CD4-positive, alpha-beta T cell treated with Interleukin-4 for 4 hours (primary cell): ENCODE measurements around the gene RPLP1.
A peak's percentile ranks its signal among the peaks of the same experiment; 100 is the strongest.

Experiments used
- DNase-seq: peaks from one replicate; pipeline ENCODE4 v3.0.0-alpha.2; 2020

RPLP1 gene

DNA sequence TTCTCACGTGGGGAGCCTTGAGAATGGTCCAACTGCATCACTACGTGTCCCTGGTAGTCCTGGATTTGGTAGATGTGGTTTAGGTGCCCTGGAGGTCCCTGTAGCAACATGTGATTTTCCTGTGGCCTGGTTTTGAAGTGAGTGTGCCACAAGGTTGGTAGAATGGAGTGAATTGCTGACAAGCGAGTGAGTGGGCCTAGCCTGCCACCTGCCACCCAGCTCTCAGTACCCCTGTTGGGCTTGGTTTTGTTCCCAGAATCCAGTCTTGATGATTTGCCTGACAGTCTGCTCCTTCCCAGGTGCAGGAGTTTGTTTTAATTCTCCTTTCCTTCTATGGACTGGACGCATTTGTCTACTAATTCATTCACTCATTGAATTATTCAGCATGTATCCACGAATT, 19.4 kb downstream of the RPLP1 start:
- no peak for DNase-seq

DNA sequence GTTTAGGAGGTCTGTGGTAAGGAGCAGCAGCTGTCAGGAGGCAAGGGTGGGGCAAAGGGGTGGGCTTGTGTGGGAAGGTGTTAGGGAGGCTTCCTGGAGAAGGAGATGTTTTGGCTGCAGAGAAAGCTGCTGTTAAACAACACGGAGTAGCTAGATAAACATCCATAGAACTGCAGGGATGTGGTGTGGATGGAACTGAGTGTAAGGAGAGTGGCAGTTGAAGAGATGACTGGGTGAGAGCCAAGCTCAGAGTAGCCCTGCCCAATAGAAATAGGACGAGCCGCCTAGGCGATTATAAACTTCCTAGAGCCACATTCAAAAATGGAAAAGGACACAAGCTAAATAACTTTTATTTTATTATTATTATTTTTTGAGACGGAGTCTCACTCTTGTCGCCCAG, 19.9 kb downstream of the RPLP1 start:
- no peak for DNase-seq

DNA sequence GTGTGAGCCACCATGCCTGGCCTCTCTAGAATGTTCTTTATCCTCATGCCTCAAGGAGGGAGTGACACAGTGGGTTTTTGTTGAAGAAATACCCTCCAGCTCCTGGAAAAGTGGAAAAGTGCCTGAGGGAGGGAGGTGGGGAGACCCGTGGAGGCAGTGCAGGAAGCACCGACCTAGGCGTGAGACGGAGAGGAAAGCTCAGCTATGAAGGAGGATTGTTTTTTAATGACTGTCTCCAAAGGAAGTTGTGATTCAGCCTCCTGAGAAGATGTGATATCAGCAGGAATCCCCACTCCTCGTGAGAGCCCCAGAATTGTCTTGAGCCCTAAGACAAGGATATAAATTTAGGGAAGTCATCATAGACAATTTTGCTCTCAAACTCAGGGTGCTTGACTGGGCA, 21.7 kb downstream of the RPLP1 start:
- no peak for DNase-seq

DNA sequence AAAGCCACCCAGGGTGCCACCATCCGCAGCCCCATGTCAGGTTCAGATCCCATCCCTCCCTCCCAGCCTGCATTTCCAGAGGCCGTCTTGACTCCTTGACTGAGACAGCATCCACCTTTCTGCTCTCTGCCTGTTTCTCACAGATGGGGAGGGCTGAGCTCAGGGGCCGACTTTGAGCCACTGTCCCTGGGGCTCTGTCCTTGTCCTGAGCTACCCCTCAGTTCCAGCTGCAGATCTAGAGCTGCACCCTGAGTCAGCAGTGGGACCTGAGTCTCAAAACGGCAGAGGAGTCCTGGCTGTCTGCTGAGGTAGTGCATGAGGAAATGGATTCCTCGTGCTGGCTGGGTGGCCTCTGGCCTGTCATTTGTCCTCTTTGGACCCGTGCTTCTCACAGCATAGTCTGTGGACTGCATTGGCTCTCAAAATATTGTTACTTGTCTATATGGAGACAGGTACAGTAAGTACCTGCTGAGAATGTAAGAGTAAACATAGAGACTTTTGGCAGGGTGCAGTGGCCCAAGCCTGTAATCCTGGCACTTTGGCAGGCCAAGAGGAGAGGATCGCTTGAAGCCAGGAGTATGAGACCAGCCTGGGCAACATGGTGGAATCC, 22.3 kb downstream of the RPLP1 start:
- no peak for DNase-seq

DNA sequence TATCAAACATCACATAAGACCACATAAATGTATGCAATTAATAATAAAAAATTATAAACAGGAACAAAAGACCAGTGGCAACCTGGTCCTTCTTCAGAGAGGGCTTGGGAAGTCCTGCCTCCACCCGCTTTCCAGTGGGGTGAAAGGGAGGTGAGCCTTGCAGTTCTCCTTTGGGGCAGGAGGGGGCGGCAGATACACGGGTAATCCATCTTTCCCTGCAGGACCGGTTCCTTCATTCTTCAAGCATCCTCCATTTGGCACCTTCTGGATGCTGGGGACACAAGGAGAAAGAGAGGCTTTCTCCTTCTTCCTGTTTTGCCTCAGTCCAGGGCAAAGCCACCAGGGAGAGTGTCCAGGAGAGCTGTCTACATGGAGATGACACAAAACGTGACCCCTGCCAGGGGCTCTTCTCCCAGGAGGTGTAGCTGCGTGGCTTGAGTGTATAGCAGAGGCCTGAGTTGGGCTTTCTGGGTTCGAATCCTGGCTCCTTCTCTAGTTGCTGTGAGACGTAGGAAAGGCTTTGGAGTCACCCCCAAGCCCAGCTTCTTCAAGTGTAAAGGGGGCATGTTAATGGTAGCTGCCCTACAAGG, 23.2 kb downstream of the RPLP1 start:
- peak; percentile 67 for DNase-seq

DNA sequence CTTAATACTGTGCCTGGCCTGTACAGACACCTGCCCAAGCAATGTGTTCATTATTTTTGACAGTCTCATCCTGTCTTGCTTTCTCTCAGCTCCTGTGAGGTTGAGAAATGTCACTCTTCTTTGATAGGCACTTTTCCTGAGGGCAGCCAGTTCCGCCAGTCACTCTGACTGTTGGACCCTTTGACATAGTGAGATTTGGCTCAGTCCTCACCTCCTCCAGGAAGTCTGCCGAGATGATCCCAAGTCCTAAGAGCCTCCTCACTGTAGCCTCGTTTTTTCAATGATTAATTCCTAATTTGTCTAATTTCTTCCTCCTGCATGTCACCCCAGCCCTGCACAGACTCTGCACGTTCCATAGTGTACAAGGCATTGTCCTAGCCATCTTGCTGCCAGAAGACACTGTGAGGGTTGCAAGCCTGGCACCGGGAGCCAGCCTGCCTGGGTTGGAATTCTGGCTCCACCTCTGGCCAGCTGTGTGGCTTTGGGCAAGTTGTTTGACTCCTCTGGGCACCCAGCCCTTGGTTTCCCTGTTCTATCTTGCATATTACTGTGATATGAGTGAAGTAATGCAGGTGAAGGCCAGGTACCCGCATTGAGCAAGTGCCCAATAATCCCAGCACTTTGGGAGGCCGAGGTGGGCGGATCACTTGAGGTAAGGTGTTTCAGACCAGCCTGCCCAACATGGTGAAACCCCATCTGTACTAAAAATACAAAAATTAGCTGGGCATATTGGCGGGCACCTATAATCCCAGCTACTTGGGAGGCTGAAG, 24.3 kb downstream of the RPLP1 start:
- DNase-seq, result no peak

DNA sequence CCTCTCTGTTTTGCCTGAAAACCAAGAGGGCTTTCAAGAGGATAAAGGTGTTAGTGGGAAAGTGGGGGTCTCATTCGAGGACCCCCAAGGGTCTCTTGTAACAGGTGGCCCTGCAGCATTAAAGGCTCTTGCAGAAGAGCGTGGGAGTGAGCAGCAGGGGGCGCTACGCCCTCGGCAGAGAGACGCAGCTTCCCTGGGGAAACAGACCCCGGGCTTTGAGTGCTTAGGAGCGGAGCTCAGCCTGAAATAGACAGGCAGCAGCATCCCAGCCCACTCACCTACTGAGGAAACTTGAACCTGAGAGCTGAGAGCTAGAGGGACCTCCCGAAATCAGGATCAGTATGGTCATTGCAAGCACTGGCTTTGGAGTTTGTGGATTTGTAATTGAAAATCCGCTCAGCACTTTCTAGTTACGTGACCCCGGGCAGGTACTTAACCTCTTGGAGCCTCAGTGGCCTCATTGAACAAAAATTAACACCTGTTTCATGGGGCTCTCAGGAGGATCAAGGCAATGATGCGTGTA, 25.7 kb downstream of the RPLP1 start:
- DNase-seq, result peak; percentile 17

DNA sequence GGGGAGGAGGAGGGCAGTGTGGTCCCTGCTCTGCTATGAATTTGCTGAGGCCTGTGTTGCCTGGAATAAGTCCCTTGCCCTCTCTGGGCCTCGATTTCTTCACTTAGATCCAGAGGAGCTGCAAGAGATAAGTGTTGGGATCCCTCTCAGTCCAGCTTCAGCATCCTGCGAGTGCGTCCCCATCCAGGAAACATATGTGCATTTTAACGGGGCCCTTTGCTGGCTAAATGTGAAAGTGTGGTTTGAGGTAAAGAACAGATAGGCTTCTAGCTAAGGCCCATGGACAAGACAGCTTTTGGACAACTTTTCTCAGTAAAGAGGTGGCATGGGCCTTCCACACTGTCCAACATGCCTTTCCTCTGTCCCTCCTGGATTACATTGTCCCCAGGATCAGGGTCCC, 26.5 kb downstream of the RPLP1 start:
- DNase-seq, result no peak

DNA sequence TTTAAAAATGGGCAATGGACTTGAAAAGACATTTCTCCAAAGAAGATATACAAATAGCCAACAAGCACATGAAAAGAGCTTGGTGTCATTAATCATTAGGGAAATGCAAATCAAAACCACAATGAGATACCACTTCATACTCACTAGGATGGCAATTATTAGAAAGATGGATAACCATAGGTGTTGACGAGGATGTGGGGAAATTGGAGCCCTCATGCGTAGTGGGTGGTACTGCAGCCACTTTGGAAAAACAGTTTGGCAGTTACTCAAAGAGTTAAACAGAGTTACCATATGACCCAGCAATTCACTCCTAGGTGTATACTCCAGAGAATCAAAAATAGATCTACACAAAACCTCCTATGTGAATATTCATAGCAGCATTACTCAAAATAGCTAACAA, 27.4 kb downstream of the RPLP1 start:
- DNase-seq, result no peak

DNA sequence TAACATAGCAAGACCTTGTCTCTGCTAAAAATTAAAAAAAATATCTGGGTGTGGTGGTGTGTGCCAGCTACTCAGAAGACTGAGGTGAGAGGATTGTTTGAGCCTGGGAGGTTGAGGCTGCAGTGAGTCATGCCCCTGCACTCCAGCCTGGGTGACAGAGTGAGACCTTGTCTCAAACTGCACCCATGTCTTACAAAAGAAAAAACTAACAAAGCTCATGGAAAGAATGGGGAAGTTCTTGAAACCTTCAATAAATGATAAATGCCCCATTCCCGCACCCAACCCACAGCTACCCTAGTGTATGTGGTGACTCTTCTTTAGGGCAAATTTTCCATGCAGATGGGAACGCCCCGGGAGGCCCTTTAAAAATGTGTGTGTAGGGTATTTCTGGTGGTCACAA, 28.3 kb downstream of the RPLP1 start:
- peak; percentile 8 for DNase-seq

DNA sequence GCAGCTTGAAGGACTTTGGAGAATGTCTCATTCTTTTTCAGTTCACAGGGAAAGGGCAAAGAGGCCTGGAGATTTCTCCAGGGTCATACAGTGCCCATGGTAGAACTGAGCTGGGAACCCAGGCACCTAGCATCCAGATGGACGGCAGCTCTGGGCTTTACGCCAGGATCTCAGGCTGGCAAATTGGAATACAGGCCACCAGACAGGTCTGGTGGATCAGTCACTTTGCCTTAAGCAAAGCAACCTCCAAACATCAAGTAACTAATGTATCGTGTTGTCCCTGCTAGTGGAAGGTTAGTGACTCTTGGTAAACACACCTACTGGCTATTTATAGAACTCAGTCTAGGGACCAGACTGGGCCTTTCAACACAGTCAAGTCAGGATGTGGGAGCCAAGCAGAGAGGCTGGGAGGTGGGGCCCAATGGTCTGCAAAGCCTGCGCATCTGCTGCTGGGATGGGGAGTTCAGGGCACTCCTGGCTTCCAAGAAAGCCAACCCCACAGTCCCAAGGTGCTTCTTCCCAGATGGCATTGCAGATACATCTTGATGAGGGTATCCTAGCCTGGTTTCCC, 30.2 kb downstream of the RPLP1 start:
- DNase-seq, result no peak

DNA sequence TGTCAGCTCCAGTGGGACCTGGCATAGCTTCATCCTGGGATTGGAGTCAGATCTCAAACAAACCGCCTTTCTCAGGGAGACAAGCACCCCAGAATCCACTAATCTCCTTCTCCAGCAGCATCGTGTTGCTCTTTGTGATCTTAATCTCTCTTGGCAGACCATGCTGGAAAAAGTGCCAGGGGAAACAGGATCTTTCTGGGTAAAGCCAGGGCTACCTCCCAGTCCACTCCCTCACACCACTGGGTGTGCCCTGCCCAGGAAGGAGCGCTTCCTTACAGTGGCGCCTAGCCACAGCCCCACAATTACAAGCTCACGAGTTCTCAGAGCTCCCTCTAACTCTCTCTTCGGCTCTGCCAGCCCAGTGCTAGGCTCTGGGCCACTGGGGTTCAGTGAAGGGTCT, 32.2 kb downstream of the RPLP1 start:
- no peak for DNase-seq

DNA sequence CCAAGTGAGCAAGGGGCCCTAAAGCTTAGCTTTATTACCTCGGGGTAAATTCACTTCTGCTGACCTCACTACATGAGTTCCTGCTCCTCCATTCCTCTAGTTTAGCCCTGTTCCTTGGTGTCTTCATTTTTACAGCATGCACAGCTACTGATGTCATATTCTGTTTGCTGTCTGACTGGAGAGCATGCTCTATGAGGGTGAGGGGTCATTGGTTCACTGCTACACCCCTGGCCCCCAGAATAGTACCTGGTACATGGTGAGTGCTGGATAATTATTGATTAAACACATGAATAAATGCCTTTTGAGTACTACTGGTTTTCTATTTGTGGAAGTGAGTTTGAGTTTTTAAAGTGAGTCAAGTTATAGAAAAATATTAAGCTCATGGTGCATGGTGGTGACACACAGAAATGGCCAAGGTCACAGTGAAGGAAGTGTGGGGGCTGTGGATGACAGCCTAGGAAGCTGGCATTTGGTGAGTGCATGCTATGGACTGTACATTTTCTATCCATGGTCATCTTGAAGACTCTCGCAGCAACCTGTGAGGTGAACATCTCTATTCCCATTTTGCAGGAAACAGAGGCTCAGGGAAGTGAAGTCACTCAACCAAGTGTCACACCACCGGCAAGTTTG, 34.0 kb downstream of the RPLP1 start:
- DNase-seq, result no peak

DNA sequence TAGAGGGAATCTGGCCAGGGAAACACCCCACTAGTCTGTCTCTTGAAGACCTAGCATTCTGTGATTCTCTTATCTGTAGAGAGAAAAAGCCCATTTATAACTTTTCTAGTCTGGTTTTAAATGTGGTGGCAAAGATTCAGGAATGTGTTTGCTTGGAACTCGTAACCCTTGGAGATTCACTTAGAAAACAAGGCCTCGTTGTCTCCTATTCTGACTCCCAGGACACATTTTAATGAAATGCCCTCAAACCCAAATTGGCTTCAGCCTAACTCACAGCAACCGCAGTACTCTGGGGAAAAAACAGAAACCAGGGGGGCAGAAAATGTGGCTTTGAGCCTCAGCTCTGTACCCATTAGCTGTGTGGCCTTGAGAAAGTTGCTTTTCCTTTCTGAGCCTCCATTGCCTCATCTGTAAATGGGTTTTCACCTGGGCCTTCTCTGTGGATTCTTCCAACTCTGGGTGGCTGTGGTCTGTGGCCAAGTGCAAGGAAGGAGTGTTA, 36.5 kb downstream of the RPLP1 start:
- DNase-seq, result no peak

DNA sequence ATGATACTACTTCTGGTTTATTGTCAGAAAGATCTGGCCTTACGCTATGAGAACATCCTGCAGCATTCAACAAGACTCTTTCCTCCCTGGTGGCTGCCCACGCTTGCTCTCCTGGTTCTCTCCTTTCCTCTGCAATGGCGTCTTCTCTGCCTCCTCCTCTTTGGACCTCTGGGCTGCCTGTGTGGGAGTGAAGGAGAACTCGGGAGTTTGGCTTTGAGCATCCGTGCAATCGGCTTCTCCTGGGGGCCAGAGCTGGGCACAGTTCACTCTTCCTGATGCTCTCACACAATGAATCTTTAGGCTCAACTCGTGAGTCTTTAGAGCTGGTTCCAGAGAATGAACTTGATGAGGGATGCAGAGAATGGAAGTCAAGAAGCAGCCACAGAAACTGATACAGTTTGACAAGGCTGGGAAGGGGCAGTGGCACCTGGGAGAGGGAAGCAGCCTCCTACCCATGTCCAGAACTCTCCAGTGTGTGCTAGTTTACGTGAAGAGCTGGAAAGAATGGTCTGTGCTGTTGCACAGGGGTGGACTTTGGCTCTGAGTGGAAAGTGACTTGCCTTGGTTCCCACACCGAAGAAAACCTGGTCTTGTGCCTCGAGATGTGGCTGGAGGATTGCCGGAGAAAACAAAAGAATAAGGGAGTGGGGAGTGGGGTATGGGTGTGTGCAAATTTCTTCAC, 37.9 kb downstream of the RPLP1 start:
- no peak for DNase-seq

DNA sequence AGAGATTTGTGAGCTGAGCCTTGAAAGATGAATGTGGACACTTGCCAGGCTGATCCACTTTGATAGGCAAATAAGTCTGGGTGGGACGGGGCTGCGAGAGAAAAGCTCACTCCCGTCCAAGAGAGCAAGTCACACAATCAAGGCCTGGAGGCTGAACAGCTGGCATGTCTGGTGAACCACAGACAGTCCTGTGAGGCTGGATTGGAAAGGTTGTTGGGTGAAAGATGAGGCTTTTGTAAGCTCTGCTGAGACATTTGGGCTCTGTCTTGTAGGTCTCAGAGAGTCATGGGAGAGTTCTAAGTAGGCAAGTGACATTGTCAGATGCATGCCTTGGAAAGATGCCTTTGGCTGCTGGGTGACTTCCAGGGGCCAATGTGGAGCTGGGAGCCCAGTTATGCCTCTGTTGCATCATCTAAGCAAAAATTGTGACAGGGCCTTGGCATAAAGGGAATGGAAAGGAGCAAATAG, 38.5 kb downstream of the RPLP1 start:
- no peak for DNase-seq

DNA sequence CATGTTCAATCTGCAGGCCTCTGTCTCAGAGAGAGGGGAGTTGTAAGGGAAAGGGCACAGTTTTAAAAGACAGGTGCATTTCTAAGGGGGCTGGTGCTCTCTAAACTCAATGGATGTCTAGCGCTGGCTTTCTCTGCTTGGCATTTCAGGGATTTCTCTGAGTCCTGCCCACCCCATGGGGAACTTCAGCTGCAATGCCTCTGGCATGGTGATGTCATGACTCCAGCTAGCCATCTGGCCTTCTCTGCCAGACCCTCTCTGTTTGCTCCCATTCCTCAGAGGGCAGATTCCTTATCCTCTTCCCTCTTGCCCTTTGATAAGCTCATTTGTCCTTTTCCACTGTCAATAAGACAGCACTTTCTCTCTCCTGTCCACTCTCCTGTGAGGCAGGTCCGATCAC, 40.8 kb downstream of the RPLP1 start:
- no peak for DNase-seq

DNA sequence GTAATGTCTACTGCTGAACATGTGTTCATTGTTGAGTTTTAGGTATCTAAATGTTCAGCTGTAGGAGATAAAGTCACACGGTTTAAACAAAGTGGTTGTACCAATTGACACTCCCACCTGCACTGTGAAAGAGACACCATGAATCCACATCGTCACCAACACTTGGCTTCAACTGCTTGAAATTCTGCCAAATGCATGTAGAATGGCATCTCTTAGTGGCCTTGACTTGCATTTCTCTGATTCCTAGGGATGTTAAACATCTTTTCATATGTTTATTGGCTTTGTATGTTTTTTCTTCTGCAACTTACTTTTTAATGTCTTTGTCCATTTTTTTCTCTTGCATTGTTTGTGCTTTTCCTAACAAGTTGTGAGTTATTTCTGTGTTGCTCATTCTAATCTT, 43.4 kb downstream of the RPLP1 start:
- DNase-seq, result no peak

DNA sequence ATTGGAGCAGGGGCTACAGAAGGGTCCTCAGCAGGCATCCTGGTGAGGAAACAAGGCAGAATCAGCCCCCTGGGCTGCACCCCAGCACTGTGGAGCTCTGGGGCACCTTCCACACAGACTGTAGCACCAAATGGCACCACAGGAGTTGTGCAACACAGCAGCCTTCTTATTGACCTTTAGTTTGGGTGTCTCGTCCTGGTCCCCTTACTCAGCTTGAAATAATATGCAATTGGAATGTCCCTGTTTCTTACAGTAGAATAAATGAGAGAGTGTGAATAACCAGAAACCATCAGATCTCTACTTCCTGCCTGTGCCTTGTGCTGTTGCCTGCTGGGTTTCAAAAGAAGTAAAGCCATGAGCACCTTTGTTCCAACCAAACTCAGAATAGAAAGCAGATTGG, 44.5 kb downstream of the RPLP1 start:
- DNase-seq, result no peak

DNA sequence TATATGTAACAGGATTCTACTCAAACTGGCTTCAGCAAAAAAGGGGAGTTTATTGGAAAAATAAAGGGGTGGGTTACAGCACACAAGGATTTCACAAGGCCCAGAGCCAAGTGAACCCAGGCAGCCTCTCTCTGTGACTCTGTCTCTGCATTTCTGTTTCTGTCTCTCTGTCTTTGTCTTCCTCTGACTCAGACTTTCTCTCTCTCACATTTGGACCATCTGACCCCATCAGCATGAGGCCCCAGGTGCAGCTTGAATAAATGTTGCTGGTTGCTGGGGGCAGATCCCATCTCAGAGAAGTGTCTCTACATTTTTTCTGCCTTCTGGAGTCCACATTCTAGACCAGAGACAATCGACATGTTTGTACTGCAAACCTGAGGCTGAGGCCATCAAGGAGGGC, 45.0 kb downstream of the RPLP1 start:
- DNase-seq, result no peak

DNA sequence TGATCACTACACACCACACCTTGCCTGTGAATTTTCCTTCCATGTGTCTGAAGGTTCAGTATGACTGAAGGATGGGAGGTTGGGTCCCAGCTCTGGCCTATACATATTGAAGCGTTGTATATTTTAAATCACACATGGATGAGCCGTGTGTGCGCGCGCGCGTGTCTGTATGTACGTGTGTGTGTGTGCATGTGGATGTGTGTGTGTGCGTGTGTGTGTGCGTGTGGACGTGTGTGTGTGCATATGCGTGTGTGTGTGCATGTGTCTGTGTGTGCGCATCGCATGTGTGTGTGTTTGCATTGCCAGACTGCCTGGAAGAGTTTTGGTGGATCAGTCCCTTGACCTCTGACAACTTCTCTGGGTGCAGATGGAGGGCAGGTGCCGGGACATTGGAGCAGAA, 45.7 kb downstream of the RPLP1 start:
- no peak for DNase-seq

DNA sequence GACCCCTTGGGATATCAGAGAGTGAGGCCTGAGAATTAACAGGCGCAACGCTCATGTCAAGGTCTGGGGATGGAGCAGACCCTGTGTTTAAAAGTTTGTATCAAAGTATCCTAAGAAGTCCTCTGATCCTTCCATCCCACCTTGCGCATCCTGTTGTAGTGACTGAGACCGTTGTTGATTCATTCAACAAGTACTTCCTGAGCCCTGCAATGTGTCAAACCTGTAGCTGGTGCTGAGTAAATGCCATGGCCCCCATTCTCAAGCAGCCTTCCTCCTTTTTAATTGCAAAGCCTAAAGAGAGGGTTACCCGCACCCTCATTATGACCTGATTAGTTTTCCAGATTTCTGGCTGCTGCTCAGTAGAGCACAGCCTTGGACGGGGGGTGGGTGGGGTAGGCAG, 46.4 kb downstream of the RPLP1 start:
- no peak for DNase-seq
